WERI-Rb-1 (cell line): ENCODE data around the gene NCF2.

Source experiments
- DNase-seq: peaks from one replicate; pipeline ENCODE4 v3.0.0-alpha.2; 2020
- H3K27ac ChIP-seq: fragments of 250-450 bp; sonication (Bioruptor Pico); 2 replicates; pipeline ENCODE4 v1.5.1; 2020; ENCODE audit warnings: mild to moderate bottlenecking, moderate library complexity
- H3K27me3 ChIP-seq: fragments of 250-450 bp; sonication (Bioruptor Pico); 2 replicates; pipeline ENCODE4 v1.5.1; 2021; ENCODE audit warnings: mild to moderate bottlenecking, low read depth, moderate library complexity; ENCODE audit not compliant: insufficient read depth, severe bottlenecking
- H3K36me3 ChIP-seq: fragments of 250-450 bp; sonication (Bioruptor Pico); 2 replicates; pipeline ENCODE4 v1.5.1; 2020; ENCODE audit warnings: mild to moderate bottlenecking, moderate library complexity
- H3K4me3 ChIP-seq: 2 replicates; pipeline ENCODE4 v1.5.1; 2011; ENCODE audit warnings: low read depth, mild to moderate bottlenecking, control low read depth, low read length
- H3K9me3 ChIP-seq: fragments of 250-450 bp; sonication (Bioruptor Pico); 2 replicates; pipeline ENCODE4 v1.5.1; 2021; ENCODE audit warnings: mild to moderate bottlenecking, moderate library complexity; ENCODE audit not compliant: severe bottlenecking
- TF ChIP-seq, protein P1 (sequence below): IDR thresholded peaks from 2 replicates; pipeline ENCODE4 v1.5.1; 2011; ENCODE audit warnings: low read depth, mild to moderate bottlenecking, control low read depth, inconsistent platforms, low read length

The NCF2 gene

DNA sequence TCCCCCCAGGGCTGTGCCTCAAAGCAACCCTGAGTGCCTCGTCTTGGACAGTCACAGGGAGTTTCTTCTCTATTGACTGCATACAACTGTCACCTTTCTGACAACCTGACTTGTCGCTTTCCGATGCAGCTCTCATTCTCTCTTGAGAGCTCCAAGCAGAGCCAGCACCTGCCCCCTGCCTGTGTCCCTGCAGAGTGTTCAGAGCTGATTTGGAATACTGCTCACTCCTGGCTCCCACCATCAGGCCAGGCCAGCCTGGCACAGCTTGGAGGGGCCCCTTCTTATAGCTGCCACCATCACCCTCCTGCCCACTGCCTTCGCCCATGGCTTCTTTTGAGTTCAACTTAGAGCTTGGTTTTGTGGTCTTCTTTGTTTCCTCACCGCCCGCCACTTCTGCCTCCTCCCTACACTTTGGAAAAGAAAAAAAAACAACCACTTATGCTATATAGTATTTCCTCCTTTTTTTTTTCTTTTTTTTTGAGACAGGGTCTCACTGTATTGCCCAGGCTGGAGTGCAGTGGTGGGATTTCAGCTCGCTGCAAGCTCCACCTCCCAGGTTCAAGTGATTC, 12.3 kb downstream of the NCF2 start:
- Histone ChIP-seq H3K27ac (no peak overlapping the region), H3K4me3 (no peak overlapping the region), H3K9me3 (no peaks in the 10 kb centered on the region), H3K36me3 (no peaks in the 10 kb centered on the region), H3K27me3 (no peaks in the 10 kb centered on the region)
- TF ChIP-seq, protein P1, sequence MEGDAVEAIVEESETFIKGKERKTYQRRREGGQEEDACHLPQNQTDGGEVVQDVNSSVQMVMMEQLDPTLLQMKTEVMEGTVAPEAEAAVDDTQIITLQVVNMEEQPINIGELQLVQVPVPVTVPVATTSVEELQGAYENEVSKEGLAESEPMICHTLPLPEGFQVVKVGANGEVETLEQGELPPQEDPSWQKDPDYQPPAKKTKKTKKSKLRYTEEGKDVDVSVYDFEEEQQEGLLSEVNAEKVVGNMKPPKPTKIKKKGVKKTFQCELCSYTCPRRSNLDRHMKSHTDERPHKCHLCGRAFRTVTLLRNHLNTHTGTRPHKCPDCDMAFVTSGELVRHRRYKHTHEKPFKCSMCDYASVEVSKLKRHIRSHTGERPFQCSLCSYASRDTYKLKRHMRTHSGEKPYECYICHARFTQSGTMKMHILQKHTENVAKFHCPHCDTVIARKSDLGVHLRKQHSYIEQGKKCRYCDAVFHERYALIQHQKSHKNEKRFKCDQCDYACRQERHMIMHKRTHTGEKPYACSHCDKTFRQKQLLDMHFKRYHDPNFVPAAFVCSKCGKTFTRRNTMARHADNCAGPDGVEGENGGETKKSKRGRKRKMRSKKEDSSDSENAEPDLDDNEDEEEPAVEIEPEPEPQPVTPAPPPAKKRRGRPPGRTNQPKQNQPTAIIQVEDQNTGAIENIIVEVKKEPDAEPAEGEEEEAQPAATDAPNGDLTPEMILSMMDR: no peak
- DNase-seq: no peak

DNA sequence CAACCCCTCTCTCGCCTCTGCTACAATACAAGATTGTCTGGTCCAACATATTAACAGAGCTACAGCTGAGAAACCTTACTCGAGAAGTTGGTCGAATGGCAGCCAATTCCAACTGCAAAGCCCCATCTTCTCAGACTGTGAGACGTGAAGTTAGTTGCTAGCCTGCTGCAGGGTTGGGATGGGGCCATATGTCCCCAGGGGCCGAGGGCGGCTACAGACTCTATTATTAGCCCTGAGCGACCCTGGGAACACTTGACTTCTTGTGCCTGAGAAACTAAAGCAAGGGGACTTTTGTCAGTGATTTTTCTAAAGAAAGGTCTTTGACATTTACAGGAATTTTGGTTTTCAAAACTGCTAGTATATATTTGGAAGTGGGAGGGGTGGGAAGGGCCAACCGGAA, 13.7 kb downstream of the NCF2 start:
- H3K27ac ChIP-seq: no peak overlapping the region
- H3K27me3 ChIP-seq: no peaks in the 10 kb centered on the region
- H3K36me3 ChIP-seq: no peaks in the 10 kb centered on the region
- H3K9me3 ChIP-seq: no peaks in the 10 kb centered on the region
- no peak for DNase-seq
- H3K4me3 ChIP-seq: no peak overlapping the region
- TF ChIP-seq, protein P1: no peak

DNA sequence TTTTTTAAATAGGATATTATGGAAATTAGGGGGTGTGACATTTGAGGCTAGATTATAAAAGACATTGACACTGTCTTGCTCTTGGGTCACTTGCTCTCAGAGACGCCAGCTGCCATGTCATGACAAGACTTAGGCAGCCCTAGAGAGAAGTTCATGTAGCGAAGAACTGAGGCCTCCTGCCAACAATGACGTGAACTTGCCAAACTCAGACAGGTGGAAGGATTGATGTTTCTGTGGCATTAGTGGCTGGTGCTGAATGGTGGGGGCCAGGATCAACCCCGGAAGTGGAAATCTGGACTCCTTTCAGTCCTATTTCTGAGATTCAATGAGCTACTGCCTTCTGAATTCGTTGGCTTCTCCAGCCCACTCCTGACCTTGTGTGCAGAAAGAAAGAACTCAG, 14.7 kb downstream of the NCF2 start:
- Histone ChIP-seq H3K36me3 (no peaks in the 10 kb centered on the region), H3K4me3 (no peak overlapping the region), H3K9me3 (no peaks in the 10 kb centered on the region), H3K27me3 (no peaks in the 10 kb centered on the region), H3K27ac (no peak overlapping the region)
- no peak for DNase-seq
- TF ChIP-seq, protein P1: no peak

DNA sequence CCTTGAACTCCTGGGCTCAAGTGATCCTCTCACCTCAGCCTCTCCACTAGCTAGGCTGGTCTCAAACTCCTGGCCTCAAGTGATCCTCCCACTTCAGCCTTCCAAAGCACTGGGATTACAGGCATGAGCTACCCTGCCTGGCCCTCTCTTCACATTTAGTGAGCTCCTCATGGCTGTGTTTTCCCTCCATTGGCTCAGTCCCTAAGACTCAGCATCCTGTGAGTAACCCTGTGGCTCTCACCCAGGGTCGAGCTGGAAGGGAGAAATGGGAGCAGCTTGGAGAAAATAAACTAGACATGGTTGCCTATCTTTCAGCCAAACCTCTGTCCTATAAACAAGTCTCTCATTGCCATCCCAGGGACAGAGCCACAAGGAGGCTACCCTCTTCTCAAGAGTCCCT, 17.5 kb downstream of the NCF2 start:
- Histone ChIP-seq H3K27ac (no peak overlapping the region), H3K27me3 (no peaks in the 10 kb centered on the region), H3K9me3 (no peaks in the 10 kb centered on the region), H3K4me3 (no peak overlapping the region), H3K36me3 (no peaks in the 10 kb centered on the region)
- DNase-seq: no peak
- TF ChIP-seq, protein P1: no peak

DNA sequence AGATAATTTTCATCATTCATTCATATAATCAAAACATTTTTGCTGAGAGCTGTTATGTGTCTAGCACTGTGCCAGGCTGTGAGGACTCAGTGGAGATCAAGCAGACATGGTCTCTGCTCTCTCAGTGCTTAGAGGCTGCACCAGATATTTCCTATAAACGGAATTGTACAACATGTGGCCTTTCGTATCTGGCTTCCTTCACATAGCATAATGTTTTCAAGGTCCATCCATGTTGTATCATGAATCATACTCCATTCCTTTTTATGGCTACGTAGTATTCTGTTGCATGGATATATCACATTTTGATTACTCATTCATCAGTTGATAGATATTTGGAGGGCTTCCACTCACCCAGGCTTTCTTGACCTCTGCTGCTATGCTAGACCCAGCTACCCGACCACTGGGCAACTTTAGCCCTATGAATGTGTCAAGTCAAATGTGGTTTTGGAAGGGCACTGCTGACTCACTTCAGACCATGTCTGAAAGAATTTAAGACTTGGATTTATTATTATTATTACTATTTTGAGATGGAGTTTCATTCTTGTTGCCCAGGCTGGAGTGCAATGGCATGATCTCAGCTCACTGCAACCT, 18.5 kb downstream of the NCF2 start:
- TF ChIP-seq, protein P1: no peak
- H3K4me3 ChIP-seq: no peak overlapping the region
- no peaks in the 10 kb centered on the region for H3K9me3 ChIP-seq
- no peaks in the 10 kb centered on the region for H3K27me3 ChIP-seq
- H3K27ac ChIP-seq: no peak overlapping the region
- no peaks in the 10 kb centered on the region for H3K36me3 ChIP-seq
- DNase-seq: no peak

DNA sequence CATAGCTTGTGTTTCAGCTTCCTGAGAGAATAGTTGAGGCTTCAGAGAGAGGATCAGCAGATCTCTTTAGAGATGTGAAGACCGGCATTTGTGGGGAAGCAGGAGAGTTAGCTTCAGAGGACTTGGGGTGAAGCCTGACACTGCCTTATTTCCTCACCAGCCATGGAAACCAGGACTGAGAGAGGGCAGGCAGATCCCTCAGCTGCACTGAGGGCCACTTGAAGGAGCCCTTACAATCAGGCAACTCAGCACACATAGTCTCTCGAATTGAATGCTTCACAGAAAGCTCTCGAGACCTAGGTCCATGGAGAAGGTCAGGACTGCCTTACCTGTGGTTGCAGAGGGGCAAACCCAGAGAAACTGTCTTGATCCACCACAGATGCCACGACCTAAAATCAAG, 19.8 kb downstream of the NCF2 start:
- TF ChIP-seq, protein P1: no peak
- Histone ChIP-seq H3K4me3 (no peak overlapping the region), H3K27me3 (no peaks in the 10 kb centered on the region), H3K27ac (no peak overlapping the region), H3K36me3 (no peaks in the 10 kb centered on the region), H3K9me3 (no peaks in the 10 kb centered on the region)
- no peak for DNase-seq
